ENCODE results near the gene ODAD4.

Gene ODAD4, protein sequence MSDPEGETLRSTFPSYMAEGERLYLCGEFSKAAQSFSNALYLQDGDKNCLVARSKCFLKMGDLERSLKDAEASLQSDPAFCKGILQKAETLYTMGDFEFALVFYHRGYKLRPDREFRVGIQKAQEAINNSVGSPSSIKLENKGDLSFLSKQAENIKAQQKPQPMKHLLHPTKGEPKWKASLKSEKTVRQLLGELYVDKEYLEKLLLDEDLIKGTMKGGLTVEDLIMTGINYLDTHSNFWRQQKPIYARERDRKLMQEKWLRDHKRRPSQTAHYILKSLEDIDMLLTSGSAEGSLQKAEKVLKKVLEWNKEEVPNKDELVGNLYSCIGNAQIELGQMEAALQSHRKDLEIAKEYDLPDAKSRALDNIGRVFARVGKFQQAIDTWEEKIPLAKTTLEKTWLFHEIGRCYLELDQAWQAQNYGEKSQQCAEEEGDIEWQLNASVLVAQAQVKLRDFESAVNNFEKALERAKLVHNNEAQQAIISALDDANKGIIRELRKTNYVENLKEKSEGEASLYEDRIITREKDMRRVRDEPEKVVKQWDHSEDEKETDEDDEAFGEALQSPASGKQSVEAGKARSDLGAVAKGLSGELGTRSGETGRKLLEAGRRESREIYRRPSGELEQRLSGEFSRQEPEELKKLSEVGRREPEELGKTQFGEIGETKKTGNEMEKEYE

DNA sequence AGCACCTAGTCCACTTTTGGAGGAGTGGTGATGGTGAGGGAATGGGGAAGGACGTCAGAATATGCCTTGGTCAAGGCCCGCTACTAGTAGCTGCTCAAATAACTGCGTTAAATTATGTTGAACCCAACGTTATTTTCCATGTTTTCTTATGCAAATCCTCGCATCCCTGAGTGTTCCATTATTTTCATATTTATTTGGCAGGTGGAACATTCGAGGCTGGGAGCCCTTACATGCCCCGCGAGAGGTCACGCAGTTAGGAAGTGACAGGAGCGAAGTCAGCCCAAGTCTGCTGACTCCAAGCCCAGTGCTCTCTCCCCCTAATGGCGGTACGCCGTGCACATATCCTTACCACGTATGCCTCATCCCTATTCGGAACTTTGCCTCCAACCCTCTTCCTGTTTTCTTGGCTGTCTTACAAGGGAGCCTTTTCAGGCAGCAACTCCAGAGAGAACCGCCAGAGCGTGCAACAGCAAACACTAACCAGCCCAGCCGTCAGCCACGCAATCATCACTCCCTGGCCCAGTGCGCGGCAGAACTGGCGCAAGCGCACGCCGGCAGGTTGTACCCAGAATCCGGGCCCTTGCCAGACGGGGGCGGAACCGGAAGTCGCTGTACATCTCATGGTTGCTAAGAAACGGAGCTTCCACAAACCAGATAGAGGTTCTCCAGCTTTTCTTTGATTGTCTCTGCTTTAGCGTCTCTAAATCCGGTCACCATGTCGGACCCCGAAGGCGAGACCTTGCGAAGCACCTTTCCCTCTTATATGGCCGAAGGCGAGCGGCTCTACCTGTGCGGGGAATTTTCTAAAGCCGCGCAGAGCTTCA, at the start of gene ODAD4:
ODAD4 (plus strand) TSS at position 609 of the 824 bp plus-strand sequence; CDS start at position 716, 107 bp downstream.
- in situ Hi-C loops (cut with MboI; ENCODE audit: low sequenced_read_pairs), result no loop called here

DNA sequence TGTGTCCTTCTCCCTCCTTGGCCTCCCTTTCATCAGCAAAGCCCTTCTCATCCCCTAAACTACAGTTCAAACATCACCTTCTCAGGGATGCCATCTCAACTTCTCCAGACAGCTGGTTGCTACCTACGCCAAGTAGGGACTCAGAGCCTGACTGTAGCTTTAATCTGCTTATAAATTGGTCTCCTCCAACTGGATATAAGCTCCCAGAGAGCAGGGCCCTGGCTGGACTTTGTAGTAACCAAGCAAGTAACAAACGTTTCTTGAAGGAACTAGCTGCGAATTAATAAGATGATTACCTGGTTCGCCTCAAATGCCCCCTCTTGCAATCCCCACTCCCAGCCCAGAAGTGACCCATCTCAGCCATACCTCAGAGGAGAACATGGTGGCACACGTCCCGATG, 47.7 kb upstream of the ODAD4 start:
- in situ Hi-C loops (cut with MboI; ENCODE audit: low sequenced_read_pairs), result no loop called here

DNA sequence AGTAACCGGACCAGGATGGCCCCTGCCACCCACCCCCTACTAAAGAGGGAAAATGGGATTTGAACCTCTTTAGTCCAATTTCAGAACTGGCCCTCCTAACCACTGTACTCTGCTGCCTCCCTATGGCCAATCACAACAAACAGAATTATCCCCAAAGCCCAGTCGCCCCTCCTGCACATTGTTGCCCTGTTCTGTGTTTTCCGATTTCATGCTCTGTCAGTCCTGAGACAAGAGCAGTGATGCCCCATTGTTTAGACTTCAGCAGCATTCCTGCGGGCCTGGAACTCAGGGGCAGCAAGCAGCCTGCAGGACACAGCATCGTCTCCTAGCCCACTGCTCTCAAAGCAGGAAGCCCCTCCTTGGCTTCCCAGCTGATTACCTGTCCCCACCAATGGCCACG, 44.7 kb upstream of the ODAD4 start:
- in situ Hi-C loops (cut with MboI; ENCODE audit: low sequenced_read_pairs), result no loop called here

DNA sequence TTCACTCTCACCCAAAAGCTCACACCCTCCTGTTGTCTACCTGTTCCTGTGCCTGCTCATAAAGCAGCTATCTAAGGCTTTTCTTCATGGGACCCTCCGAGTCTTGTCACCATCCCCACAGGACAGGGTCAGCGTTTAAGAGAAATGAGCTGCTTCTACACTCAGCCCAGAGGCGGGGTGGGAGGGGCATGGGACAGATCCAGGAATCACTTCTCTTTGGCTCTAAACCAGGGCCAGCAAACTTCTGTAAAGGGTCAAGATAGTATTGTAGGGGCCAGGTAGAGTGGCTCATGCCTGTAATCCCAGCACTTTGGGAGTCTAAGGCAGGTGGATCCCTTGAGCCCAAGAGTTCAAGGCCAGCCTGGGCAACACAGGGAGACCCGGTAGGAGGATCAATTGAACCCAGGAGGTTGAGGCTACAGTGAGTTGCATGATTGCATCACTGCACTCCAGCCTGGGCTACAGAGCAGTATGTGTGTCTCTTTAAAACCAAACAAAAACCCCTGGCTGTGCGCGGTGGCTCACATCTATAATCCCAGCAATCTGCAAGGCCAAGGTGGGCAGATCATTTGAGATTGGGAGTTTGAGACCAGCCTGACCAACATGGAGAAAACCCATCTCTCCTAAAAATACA, 42.0 kb upstream of the ODAD4 start:
- in situ Hi-C loops (cut with MboI; ENCODE audit: low sequenced_read_pairs), result no loop called here

DNA sequence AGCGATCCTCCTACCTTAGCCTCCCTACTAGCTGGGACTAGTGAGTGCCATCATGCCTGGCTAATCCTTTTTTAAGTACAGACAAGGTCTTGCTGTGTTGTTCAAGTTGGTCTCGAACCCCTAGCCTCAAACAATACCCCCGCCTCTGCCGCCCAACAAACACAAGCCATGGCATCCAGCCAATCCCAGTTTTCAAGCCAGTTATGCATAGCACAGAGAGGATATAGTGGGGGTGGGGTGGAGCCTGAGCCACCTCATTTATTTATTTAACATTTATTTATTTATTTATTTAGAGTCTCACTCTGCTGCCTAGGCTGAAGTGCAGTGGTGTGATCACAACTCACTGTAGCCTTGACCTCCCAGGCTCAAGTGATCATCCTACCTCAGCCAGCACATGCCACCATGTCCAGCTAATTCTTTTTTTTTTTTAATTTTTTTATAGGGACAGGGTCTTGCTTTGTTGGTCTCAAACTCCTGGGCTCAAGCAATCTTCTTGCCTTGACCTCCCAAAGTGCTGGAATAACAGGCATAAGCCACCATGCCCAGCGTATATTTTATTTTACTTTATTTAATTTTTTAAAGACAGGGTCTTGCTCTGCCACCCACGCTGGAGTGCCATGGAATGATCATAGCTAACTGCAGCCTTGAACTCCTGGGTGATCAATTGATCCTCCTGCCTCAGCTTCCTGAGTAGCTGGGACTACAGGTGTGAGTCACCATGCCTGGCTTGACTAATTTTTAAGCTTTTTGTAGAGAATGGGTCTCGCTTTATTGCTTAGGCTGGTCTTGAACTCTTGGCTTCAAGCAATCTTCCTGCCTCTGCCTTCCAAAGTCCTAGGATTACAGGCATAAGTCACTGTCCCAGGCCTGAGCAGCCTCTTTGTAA, 39.0 kb upstream of the ODAD4 start:
- in situ Hi-C loops (cut with MboI; ENCODE audit: low sequenced_read_pairs), result no loop called here

DNA sequence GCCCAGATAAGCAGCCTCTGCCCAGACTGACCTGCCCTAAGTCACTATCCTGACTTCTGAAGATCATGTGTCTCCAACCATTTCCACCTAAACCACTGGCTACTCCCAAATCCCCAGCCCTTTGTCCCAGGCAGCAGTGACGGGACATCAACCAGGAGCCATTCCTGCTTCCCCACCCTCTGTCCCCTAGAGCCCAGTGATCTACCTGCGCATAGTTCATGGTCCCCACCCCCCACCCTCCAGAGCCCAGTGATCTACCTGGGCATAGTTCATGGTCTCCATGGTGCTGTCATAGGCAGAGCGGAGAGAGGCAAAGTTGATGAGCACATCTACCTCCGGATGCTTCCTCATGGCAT, 38.4 kb upstream of the ODAD4 start:
- in situ Hi-C loops (cut with MboI; ENCODE audit: low sequenced_read_pairs), result no loop called here

DNA sequence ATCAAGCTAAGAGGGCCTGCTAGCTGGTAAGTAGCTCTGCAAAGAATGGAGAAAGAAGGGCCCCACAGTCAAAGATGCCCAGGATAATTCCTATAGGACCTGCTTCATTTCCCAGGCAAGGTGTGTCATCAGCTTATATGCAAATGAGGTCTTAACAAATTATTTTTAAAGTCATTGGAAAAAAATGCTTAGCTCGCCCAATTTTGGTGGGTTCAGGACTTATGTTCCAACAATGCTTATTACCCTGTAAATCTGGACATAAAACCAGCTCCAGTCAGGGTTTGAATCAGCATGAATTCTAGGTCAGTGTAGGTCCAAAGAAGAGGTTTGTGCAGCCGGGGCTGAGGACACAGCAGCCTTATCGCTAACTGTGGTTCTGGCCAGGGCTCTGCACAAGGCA, 37.0 kb upstream of the ODAD4 start:
- in situ Hi-C loops (cut with MboI; ENCODE audit: low sequenced_read_pairs), result no loop called here

DNA sequence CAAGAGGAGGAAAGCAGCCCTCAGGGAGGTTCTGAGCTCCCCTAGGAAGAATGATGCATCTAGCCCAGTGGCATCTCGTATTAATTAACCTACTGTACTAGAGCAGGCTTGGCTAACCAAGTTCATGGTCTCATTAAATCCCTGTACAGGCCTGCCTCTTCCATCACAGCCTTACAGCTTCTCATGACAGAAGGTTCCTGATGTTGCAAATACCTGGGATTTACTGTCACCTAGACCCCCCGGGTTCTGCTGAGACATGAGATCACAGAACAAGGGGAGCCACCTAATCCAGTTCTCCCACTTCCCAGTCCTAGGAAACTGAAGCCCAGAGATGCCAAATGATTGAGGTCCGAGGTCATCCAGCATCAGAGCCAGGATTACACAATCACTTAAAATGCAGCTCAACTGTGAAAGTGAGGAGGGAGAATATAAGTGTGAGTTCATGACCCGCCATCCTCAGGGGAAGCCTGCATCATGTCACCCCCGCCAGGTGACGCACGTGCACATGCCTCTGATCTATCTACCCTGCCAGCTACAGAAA, 35.6 kb upstream of the ODAD4 start:
- in situ Hi-C loops (cut with MboI; ENCODE audit: low sequenced_read_pairs), result no loop called here

DNA sequence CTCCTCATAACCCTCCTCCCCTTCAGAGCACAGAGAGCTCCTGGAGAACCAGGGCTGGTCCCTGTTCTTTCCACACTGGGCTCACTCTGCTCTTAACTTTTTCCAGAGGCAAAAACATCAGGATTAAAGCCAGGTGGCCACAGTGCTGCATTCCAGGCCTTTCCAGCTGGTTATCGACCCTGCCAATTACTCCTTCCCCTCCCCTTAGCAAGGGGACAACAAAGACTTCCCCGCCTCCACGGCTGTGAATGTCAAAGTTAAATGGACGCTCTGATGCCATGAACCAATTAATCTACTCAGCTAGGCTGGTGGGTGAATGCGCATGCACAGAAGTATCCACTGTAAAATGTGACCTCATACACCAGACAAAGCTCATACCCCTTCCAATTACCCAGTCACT, 34.8 kb upstream of the ODAD4 start:
- in situ Hi-C loops (cut with MboI; ENCODE audit: low sequenced_read_pairs), result no loop called here

DNA sequence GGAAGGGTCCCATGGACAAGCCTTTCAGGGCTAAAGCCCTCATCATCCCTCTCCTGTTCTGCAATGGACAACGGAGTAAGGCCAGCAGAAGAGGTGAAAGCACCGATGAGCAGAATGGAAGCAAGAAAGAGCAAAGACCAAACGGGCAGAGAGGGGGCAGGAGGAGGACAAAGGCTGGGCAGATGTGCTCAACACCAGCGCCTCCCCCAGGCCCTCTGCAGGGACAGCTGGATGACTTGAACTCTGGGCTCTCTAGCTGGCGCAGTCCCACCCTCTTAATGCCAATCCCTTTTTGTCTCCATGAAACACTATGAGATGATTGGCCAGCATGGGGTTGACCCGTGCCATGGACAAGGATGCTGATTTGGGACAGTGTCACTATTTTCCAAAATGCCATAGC, 33.7 kb upstream of the ODAD4 start:
- in situ Hi-C loops (cut with MboI; ENCODE audit: low sequenced_read_pairs), result no loop called here

DNA sequence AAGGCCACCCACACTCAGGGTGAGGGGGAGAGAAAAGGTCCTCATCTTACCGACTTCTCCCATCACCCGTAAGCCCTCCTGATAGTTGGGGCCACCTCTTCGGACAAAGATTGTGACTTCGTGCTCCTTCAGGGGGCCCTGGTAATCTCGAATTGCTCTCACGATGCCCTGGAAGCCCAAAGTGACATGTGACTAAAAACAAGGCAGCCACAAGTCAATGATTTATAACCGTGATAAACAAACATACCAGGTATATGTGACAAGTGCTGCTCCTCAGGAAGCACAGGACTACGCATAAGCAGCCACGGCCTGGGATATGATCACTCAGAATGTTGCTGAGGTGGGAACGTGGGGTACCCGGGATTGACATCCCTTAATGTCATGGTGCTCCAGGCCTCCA, 28.8 kb upstream of the ODAD4 start:
- in situ Hi-C loops (cut with MboI; ENCODE audit: low sequenced_read_pairs), result no loop called here

DNA sequence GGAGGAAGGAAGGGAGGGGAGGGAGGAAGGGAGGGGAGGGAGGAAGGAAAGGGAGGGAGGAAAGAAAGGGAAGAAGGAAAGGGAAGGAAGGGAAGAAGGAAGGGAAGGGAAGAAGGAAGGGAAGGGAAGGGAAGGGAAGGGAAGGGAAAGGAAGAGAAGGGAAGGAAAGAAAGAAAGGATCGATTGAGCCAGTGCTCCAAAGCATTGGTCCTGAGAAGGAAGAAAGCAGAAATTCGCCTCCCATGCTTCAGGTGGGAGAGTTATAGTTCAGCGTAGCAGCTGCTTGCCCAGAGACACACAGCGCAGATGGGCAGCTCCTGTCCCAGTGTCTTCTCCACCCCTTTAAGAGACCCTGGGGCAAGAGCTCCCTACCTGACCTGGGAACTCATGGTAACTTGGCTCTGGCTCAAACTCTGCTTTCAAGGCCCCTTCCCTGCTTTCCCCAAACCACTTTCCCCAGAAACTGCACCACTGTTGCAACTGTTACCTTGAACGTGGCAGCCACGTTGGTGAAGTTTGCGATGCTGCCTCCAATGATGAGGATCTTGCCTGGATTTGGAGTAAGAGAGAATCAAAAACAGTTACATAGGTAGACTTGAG, 26.1 kb upstream of the ODAD4 start:
- in situ Hi-C loops (cut with MboI; ENCODE audit: low sequenced_read_pairs), result no loop called here

DNA sequence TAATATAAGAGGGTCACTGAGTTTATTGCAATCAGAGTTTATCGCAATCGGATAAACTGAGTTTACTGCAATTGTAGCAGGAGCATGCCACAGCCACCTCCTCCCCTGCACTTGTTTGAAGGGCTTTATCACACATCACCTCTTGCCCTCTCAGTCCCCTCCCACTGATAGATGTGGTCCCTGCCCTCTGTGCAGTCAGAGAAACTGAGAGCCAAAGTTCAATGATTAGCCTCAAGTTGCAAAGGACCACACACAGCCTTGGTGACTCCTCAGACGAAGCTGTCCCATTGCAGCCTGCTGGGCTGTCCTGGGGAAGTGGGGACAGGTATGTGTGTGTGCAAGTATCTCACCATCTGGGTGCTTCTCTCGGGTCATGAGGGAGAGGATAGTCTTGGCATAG, 25.2 kb upstream of the ODAD4 start:
- in situ Hi-C loops (cut with MboI; ENCODE audit: low sequenced_read_pairs), result no loop called here

DNA sequence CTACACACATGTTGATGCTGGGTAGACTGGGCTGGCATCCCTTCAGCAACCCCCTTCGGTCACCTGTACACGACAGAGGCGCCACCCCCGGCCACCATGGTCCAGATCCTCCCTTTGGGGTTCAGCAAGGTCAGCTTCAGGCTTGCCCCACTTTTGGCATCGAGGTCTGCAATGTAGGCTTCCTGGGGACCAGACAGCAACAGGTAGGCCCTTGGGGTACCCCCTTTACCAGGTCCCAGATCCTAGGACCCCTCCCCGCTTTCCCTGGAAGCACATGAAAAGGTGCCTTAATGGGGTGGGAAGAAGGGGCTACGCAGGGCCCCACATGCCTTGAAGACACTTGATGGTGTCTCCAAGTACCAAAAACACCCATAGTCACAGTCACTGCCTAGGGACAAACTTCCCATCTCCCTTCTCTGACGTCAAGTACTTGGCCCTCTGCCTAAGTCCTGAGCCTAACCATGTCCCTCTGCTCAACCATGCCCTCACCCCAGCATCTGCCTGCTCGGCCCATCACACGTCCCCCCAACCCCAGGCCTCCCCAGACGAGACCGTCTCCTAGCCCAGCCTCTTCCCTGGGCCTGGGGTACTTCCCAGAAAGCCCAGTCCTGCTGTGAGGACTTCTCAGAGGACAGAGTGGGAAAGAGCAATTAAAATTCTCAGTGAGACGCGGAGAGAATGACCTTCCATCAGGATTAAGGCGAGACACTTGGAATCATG, 23.8 kb upstream of the ODAD4 start:
- in situ Hi-C loops (cut with MboI; ENCODE audit: low sequenced_read_pairs), result no loop called here

DNA sequence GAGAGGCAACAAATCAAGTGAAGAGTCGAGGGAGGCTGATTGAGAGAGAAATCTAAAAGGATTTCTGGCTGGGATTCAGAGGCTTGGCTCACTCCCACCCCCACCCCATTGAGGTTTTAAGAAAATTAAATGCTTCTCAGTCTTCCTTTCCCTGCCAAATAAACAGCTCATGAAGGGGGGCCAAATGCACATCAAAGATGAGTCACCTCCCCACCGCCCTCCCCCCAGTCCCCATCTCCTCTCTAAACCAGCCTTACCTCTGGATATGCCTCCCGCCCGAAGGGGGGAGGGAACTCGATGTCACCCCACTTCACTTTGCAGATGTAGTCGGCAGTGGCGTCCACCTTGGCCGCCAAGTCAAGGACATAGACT, 23.2 kb upstream of the ODAD4 start:
- in situ Hi-C loops (cut with MboI; ENCODE audit: low sequenced_read_pairs), result no loop called here

DNA sequence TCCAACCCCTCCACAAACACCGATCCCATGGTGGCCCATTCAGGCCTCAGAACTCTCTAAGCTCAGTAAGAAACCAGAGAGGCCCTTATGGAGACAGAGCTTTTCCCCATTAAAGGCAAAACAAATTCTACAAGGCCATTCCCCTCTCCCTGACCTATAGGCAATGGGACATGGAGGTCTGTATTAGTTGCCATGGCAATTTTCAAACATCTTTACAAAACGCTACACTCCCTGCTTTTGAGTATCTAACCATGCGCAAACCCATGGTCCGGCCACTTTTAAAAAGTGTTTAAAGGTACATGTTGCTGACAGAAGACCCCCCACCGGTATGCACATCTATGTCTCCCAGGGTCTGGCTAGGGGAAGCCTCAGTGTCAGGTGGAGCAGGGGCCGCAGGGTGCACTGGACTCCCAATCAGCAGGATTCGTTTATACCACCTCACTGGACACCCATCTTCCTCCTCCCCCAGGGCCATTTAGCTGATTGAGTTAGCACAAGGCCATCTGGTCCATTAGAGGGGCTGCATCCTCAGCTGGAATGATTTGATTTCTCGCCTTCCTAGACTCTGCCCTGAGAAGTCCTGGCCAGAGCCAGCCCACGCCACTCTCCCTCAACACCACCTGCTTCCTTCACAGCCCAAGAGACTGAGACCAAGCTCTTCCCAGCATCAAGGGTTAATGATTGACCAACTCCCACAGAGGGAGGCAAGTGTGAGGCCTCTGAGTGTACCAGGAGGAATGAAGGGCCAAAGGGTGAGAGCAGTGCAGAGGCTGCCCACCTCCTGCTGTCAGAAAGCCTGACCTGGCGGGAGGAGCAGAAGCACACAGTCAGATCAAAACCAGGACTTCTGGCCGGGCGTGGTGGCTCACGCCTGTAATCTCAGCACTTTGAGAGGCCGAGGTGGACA, 22.5 kb upstream of the ODAD4 start:
- in situ Hi-C loops (cut with MboI; ENCODE audit: low sequenced_read_pairs), result no loop called here

DNA sequence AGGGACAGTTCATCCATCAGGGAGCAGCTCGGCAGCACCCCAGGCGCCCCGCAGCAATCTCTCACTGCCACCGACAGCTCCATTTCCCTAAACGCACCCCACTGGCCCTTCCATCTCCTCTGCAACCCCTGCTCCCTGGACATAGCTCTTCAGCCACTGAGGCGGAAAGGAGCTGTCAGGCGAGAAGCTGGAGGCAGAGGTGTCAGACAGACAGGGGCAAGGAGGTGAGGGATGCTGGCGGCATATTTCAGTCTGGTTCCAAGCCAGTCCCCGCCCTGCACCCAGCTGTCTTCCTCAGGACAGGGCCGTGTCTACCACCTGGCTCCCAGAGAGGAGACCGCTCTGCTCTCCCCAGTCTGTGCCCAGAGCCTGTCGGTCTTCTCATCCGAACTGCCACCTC, 21.3 kb upstream of the ODAD4 start:
- in situ Hi-C loops (cut with MboI; ENCODE audit: low sequenced_read_pairs), result no loop called here

All from HL-60/S4 (cell line).